ENCODE data around the gene ZBTB14.

The ZBTB14 gene

DNA sequence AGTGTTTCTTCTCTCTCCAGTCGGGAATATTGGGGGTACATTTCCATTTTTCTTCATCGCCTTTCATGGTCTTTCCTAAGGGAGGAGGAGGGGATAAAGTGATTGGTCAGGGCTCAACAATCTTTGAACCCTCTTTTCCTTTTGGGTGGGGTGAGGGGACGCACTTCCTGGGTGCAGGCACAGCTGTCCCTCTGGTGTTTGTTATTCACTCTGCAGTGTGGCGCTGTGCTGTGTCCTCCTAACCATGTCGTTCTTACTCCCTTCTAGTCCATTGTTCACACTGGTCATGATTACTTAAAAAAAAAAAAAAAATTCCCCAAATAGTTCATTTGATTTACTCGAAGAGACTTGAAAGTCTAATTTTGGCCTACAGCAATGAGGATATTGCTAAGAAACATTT is 44.4 kb downstream of the ZBTB14 start:
- no peak for TF ChIP-seq ESRRG (CRISPR knock-in tag; IDR thresholded peaks at IDR 0.05)
- no peak for TF ChIP-seq TCF4 (CRISPR knock-in tag; IDR thresholded peaks at IDR 0.05; ENCODE audit: borderline replicate concordance)
- TF ChIP-seq, protein P1, sequence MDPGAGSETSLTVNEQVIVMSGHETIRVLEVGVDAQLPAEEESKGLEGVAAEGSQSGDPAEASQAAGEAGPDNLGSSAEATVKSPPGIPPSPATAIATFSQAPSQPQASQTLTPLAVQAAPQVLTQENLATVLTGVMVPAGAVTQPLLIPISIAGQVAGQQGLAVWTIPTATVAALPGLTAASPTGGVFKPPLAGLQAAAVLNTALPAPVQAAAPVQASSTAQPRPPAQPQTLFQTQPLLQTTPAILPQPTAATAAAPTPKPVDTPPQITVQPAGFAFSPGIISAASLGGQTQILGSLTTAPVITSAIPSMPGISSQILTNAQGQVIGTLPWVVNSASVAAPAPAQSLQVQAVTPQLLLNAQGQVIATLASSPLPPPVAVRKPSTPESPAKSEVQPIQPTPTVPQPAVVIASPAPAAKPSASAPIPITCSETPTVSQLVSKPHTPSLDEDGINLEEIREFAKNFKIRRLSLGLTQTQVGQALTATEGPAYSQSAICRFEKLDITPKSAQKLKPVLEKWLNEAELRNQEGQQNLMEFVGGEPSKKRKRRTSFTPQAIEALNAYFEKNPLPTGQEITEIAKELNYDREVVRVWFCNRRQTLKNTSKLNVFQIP (CRISPR knock-in tag; IDR thresholded peaks at IDR 0.05; ENCODE audit: borderline replicate concordance, low read depth), result no peak
- no peak for TF ChIP-seq SNAI2 (CRISPR knock-in tag; IDR thresholded peaks at IDR 0.05)
- TF ChIP-seq ISL1 (CRISPR knock-in tag; IDR thresholded peaks at IDR 0.05), result no peak
- TF ChIP-seq ZNF8 (CRISPR knock-in tag; IDR thresholded peaks at IDR 0.05), result no peak
- no peak for TF ChIP-seq ZFP30 (CRISPR knock-in tag; IDR thresholded peaks at IDR 0.05)
- TF ChIP-seq BACH2 (CRISPR knock-in tag; IDR thresholded peaks at IDR 0.05; ENCODE audit: borderline replicate concordance), result no peak
- TF ChIP-seq ZNF70 (CRISPR knock-in tag; IDR thresholded peaks at IDR 0.05), result no peak
- TF ChIP-seq, protein P2, sequence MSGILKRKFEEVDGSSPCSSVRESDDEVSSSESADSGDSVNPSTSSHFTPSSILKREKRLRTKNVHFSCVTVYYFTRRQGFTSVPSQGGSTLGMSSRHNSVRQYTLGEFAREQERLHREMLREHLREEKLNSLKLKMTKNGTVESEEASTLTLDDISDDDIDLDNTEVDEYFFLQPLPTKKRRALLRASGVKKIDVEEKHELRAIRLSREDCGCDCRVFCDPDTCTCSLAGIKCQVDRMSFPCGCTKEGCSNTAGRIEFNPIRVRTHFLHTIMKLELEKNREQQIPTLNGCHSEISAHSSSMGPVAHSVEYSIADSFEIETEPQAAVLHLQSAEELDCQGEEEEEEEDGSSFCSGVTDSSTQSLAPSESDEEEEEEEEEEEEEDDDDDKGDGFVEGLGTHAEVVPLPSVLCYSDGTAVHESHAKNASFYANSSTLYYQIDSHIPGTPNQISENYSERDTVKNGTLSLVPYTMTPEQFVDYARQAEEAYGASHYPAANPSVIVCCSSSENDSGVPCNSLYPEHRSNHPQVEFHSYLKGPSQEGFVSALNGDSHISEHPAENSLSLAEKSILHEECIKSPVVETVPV (CRISPR knock-in tag; IDR thresholded peaks at IDR 0.05), result no peak
- TF ChIP-seq ZC3H10 (CRISPR knock-in tag; IDR thresholded peaks at IDR 0.05), result no peak
- TF ChIP-seq GLIS3 (CRISPR knock-in tag; IDR thresholded peaks at IDR 0.05), result no peak
- ATAC-seq, result no peak

DNA sequence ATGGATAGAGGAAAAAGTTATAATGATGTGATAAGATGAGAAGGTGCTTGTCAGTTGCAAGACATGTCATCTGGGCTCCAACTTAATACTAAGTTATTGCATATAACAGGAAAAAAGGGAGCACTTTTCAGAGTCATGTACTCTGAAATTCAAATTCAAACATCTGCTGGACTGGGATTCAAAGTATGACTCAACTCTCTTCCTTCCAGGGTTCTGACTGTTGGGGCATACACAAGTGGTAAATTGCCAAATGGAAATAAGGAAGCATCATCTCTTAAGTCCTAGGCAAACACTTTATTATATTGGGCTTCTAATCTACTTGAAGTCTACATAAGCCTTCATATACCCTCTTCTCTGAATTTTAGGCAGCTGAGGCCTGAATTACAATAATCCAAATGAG is 44.9 kb downstream of the ZBTB14 start:
- TF ChIP-seq BACH2 (CRISPR knock-in tag; IDR thresholded peaks at IDR 0.05; ENCODE audit: borderline replicate concordance) (no peak), ZFP3 (CRISPR knock-in tag; IDR thresholded peaks at IDR 0.05) (no peak), CSDC2 (CRISPR knock-in tag; IDR thresholded peaks at IDR 0.05) (no peak), OSR1 (CRISPR knock-in tag; IDR thresholded peaks at IDR 0.05) (no peak), ZNF8 (CRISPR knock-in tag; IDR thresholded peaks at IDR 0.05) (no peak), GLIS3 (CRISPR knock-in tag; IDR thresholded peaks at IDR 0.05) (no peak), SNAI2 (CRISPR knock-in tag; IDR thresholded peaks at IDR 0.05) (no peak), RARB (CRISPR knock-in tag; IDR thresholded peaks at IDR 0.05) (no peak), TOX (CRISPR knock-in tag; IDR thresholded peaks at IDR 0.05; ENCODE audit: borderline replicate concordance) (no peak), ZC3H10 (CRISPR knock-in tag; IDR thresholded peaks at IDR 0.05) (no peak), ISL1 (CRISPR knock-in tag; IDR thresholded peaks at IDR 0.05) (no peak), PPARA (CRISPR knock-in tag; IDR thresholded peaks at IDR 0.05; ENCODE audit: borderline replicate concordance) (no peak), TCF4 (CRISPR knock-in tag; IDR thresholded peaks at IDR 0.05; ENCODE audit: borderline replicate concordance) (no peak), ZNF70 (CRISPR knock-in tag; IDR thresholded peaks at IDR 0.05) (no peak), ESRRG (CRISPR knock-in tag; IDR thresholded peaks at IDR 0.05) (no peak), ZFP30 (CRISPR knock-in tag; IDR thresholded peaks at IDR 0.05) (no peak)
- TF ChIP-seq, protein P1 (CRISPR knock-in tag; IDR thresholded peaks at IDR 0.05; ENCODE audit: borderline replicate concordance, low read depth), result no peak
- TF ChIP-seq, protein P2 (CRISPR knock-in tag; IDR thresholded peaks at IDR 0.05), result no peak
- TF ChIP-seq, protein P3, sequence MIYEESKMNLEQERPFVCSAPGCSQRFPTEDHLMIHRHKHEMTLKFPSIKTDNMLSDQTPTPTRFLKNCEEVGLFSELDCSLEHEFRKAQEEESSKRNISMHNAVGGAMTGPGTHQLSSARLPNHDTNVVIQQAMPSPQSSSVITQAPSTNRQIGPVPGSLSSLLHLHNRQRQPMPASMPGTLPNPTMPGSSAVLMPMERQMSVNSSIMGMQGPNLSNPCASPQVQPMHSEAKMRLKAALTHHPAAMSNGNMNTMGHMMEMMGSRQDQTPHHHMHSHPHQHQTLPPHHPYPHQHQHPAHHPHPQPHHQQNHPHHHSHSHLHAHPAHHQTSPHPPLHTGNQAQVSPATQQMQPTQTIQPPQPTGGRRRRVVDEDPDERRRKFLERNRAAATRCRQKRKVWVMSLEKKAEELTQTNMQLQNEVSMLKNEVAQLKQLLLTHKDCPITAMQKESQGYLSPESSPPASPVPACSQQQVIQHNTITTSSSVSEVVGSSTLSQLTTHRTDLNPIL (CRISPR knock-in tag; IDR thresholded peaks at IDR 0.05; ENCODE audit: low read depth), result no peak
- TF ChIP-seq, protein P4, sequence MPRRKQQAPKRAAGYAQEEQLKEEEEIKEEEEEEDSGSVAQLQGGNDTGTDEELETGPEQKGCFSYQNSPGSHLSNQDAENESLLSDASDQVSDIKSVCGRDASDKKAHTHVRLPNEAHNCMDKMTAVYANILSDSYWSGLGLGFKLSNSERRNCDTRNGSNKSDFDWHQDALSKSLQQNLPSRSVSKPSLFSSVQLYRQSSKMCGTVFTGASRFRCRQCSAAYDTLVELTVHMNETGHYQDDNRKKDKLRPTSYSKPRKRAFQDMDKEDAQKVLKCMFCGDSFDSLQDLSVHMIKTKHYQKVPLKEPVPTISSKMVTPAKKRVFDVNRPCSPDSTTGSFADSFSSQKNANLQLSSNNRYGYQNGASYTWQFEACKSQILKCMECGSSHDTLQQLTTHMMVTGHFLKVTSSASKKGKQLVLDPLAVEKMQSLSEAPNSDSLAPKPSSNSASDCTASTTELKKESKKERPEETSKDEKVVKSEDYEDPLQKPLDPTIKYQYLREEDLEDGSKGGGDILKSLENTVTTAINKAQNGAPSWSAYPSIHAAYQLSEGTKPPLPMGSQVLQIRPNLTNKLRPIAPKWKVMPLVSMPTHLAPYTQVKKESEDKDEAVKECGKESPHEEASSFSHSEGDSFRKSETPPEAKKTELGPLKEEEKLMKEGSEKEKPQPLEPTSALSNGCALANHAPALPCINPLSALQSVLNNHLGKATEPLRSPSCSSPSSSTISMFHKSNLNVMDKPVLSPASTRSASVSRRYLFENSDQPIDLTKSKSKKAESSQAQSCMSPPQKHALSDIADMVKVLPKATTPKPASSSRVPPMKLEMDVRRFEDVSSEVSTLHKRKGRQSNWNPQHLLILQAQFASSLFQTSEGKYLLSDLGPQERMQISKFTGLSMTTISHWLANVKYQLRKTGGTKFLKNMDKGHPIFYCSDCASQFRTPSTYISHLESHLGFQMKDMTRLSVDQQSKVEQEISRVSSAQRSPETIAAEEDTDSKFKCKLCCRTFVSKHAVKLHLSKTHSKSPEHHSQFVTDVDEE (CRISPR knock-in tag; IDR thresholded peaks at IDR 0.05), result no peak
- no peak for ATAC-seq

Measured in SK-N-SH treated with all-trans-retinoic acid at 6 μM for 48 hours (cell line).